ENCODE data around the gene LRFN3. TPM values are rescaled to one million over a fixed set of nuclear protein-coding genes. Genes with fewer than 3 reads are reported as not detected.

Gene LRFN3
- total and polyA plus RNA-seq, 4 donors, result 0.89 to 8.4 (median 2.1) TPM

DNA sequence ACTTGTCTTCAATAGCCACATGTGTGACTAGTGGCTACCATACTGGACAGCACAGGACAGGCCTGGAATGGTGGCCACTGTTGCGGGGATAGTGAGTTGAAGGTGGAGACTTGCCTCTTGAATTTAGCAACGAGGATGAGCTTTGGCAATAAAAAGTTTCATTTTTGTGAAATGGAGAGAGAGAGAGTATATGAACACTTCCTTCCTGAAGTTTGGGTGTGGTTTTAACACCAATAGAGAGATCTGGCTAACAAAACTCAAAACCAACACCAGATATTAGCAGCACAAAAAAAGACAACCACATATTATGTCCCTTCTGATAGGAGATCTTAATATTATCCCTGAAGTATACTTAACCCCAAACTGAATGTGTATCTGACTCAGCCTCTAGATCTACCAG, 6.3 kb upstream of the LRFN3 start:
- WGBS, result 68% methylated on average over 2 of the region's 2 CpGs
- peak overlapping the region; percentile 26 to 44 for H3K27ac ChIP-seq (ENCODE audit: low read depth in 1 of 2, low read length in 2 of 2)
- peaks cover 0 to 4% (median 0%) of the 10 kb centered on the region in 4 donors for H3K9me3 ChIP-seq (ENCODE audit: control insufficient read depth in 4 of 4, low read length in 3 of 4)
- no peaks in the 10 kb centered on the region for H3K36me3 ChIP-seq (ENCODE audit: control insufficient read depth in 4 of 4, insufficient read depth in 3 of 4, low read depth in 1 of 4, low read length in 3 of 4)
- no peak overlapping the region for H3K9ac ChIP-seq (ENCODE audit: low read depth in 1 of 2, low read length in 2 of 2)
- peaks cover 0 to 4% (median 0%) of the 10 kb centered on the region in 4 donors for H3K27me3 ChIP-seq (ENCODE audit: control insufficient read depth in 4 of 4, insufficient read depth in 4 of 4, low read length in 3 of 4)
- peaks cover 0 to 4% (median 3%) of the 10 kb centered on the region in 4 donors for H3K4me1 ChIP-seq (ENCODE audit: control insufficient read depth in 4 of 4, insufficient read depth in 4 of 4, low read length in 3 of 4)
- DNase-seq (ENCODE audit: low spot score), result no peak
- H3K4me3 ChIP-seq (ENCODE audit: low read depth in 1 of 3, low read length in 3 of 3), result no peak overlapping the region
- TF ChIP-seq REST (IDR thresholded peaks at IDR 0.05) (no peak), NR2F2 (IDR thresholded peaks at IDR 0.05) (no peak), SP1 (IDR thresholded peaks at IDR 0.05) (no peak), GABPA (IDR thresholded peaks at IDR 0.05 in 1 of 2, conservative IDR thresholded peaks at IDR 0.05 in 1 of 2) (no peak), JUND (IDR thresholded peaks at IDR 0.05) (no peak), FOXA1 (IDR thresholded peaks at IDR 0.05) (no peak), EGR1 (IDR thresholded peaks at IDR 0.05; ENCODE audit: low read depth in 2 of 2) (no peak)

GRCh38 chr19:35931161-35931873, 4.9 kb upstream of the LRFN3 start:
- H3K36me3 ChIP-seq (ENCODE audit: control insufficient read depth in 4 of 4, insufficient read depth in 3 of 4, low read depth in 1 of 4, low read length in 3 of 4), result no peaks in the 10 kb centered on the region
- WGBS, result under 1% methylated on average over 47 of the region's 47 CpGs
- H3K4me3 ChIP-seq (ENCODE audit: low read depth in 1 of 3, low read length in 3 of 3), result no peak overlapping the region
- TF ChIP-seq SP1 (IDR thresholded peaks at IDR 0.05) (peak; percentile 87), HNF4G (IDR thresholded peaks at IDR 0.05) (no peak), FOXA2 (IDR thresholded peaks at IDR 0.05) (peak; percentile 69), GABPA (IDR thresholded peaks at IDR 0.05 in 1 of 2, conservative IDR thresholded peaks at IDR 0.05 in 1 of 2) (peak in 1 of 2 donors; percentile 90), TAF1 (conservative IDR thresholded peaks at IDR 0.05) (peak; percentile 16), REST (IDR thresholded peaks at IDR 0.05) (peak; percentile 94), EGR1 (IDR thresholded peaks at IDR 0.05; ENCODE audit: low read depth in 2 of 2) (peak in 1 of 2 donors; percentile 82), FOXA1 (IDR thresholded peaks at IDR 0.05) (peak; percentile 59), HNF4A (conservative IDR thresholded peaks at IDR 0.05) (no peak), JUND (IDR thresholded peaks at IDR 0.05) (no peak), RXRA (IDR thresholded peaks at IDR 0.05) (peak; percentile 50 to 55), RAD21 (IDR thresholded peaks at IDR 0.05) (peak; percentile 96 to 98), ZBTB33 (IDR thresholded peaks at IDR 0.05) (peak; percentile 98), YY1 (IDR thresholded peaks at IDR 0.05) (peak; percentile 97), NR2F2 (IDR thresholded peaks at IDR 0.05) (no peak)
- TF ChIP-seq, protein P1, sequence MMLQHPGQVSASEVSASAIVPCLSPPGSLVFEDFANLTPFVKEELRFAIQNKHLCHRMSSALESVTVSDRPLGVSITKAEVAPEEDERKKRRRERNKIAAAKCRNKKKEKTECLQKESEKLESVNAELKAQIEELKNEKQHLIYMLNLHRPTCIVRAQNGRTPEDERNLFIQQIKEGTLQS (IDR thresholded peaks at IDR 0.05), result no peak
- TF ChIP-seq, protein P2, sequence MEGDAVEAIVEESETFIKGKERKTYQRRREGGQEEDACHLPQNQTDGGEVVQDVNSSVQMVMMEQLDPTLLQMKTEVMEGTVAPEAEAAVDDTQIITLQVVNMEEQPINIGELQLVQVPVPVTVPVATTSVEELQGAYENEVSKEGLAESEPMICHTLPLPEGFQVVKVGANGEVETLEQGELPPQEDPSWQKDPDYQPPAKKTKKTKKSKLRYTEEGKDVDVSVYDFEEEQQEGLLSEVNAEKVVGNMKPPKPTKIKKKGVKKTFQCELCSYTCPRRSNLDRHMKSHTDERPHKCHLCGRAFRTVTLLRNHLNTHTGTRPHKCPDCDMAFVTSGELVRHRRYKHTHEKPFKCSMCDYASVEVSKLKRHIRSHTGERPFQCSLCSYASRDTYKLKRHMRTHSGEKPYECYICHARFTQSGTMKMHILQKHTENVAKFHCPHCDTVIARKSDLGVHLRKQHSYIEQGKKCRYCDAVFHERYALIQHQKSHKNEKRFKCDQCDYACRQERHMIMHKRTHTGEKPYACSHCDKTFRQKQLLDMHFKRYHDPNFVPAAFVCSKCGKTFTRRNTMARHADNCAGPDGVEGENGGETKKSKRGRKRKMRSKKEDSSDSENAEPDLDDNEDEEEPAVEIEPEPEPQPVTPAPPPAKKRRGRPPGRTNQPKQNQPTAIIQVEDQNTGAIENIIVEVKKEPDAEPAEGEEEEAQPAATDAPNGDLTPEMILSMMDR (IDR thresholded peaks at IDR 0.05; ENCODE audit: low read depth, low read length, missing input control), result peak; percentile 93
- TF ChIP-seq, protein P3, sequence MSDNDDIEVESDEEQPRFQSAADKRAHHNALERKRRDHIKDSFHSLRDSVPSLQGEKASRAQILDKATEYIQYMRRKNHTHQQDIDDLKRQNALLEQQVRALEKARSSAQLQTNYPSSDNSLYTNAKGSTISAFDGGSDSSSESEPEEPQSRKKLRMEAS (IDR thresholded peaks at IDR 0.05), result peak; percentile 96
- DNase-seq (ENCODE audit: low spot score), result peak; percentile 98
- H3K9me3 ChIP-seq (ENCODE audit: control insufficient read depth in 4 of 4, low read length in 3 of 4), result no peaks in the 10 kb centered on the region
- H3K9ac ChIP-seq (ENCODE audit: low read depth in 1 of 2, low read length in 2 of 2), result no peak overlapping the region
- H3K27me3 ChIP-seq (ENCODE audit: control insufficient read depth in 4 of 4, insufficient read depth in 4 of 4, low read length in 3 of 4), result peaks cover 0 to 4% (median 0%) of the 10 kb centered on the region in 4 donors
- H3K27ac ChIP-seq (ENCODE audit: low read depth in 1 of 2, low read length in 2 of 2), result peak overlapping the region in 1 of 2 donors; percentile 61
- peaks cover 3 to 11% (median 9%) of the 10 kb centered on the region in 4 donors for H3K4me1 ChIP-seq (ENCODE audit: control insufficient read depth in 4 of 4, insufficient read depth in 4 of 4, low read length in 3 of 4)

All from liver (tissue), 9 donors.